Mucosa of descending colon (tissue), 3 donors: ENCODE data around the gene SEZ6L. TPM values are rescaled to one million over a fixed set of nuclear protein-coding genes. Genes with fewer than 3 reads are reported as not detected.

Source experiments
- ATAC-seq: fragments of 200-7000 bp; cut with Tn5 transposase; one replicate; pipeline ENCODE4 v1.9.1; 2020; ENCODE audit warnings: mild to moderate bottlenecking, moderate library complexity
- DNase-seq, 3 donors: peaks; one replicate each; pipeline ENCODE4 v3.0.0-alpha.2; 2020
- H3K36me3 ChIP-seq: fragments of 200-600 bp; one replicate; pipeline ENCODE4 v1.8.0; 2021; ENCODE audit warnings: low read depth, mild to moderate bottlenecking
- H3K4me1 ChIP-seq: fragments of 200-600 bp; one replicate; pipeline ENCODE4 v1.8.0; 2021; ENCODE audit warnings: low read depth, mild to moderate bottlenecking
- H3K4me3 ChIP-seq: fragments of 200-600 bp; one replicate; pipeline ENCODE4 v1.8.0; 2021; ENCODE audit warnings: mild to moderate bottlenecking
- H3K9me3 ChIP-seq: fragments of 200-600 bp; one replicate; pipeline ENCODE4 v1.8.0; 2021; ENCODE audit warnings: mild to moderate bottlenecking
- intact Hi-C, 2 donors: fragments of 100-400 bp; cut with DNase I in 1 of 2; cut with micrococcal nuclease in 1 of 2; formaldehyde crosslinking; loops; one replicate each; pipeline versions ENCODE4 v1.11.0 to v1.11.1; 2022; cut with DNase I, micrococcal nuclease
- total RNA-seq, 3 donors: library from RNA; stranded (reverse); fragmentation: NEBNext Ultra II Directional in 2 of 3; extraction: Animal tissue kit (Norgen Biotek cat#: 25700) in 2 of 3; gene quantifications; one replicate each; pipeline versions ENCODE4 v1.2.1 to v1.2.4, GENCODE V29; 2021 to 2023
- TF ChIP-seq, protein P1 (sequence below): fragments of 200-600 bp; IDR thresholded peaks from one replicate; pipeline ENCODE4 v1.8.0; 2022; ENCODE audit warnings: antibody characterized with exemption, mild to moderate bottlenecking
- donor health status: DM: no; HTN: no; CAD: no; lungs with moderate emphysema.
- donor health status: DM: no; HTN: no; CAD: no.
- donor health status: DM: no; HTN: yes; CAD: no.

SEZ6L gene
- total RNA-seq, 3 donors from 2014 or later = 0.09 to 2.0 TPM; not detected in 1

DNA sequence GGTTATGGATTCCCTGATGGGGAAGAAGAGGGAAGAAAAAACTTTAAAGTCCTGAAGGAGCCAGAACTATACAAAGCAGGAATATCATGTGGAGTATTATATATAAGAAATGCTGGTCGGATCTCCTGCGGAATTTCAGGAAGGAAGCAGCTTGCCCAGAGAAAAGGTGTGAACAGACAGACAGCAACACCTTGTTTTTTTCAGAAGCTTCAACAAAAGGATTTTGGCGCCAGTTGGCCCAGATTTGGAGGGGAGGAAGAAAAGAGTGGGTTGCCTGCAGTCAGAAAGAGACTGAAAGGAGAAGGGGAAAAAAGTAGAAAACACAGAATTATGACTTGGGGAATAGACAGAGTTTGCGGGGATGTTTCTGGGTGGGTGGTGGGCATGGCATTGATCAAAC, 45.2 kb downstream of the SEZ6L start:
- Histone ChIP-seq H3K4me3 (no peak overlapping the region), H3K9me3 (no peaks in the 10 kb centered on the region), H3K4me1 (no peaks in the 10 kb centered on the region), H3K36me3 (no peaks in the 10 kb centered on the region)
- intact Hi-C loops = no loop called here
- DNase-seq (no peak), ATAC-seq (no peak)
- TF ChIP-seq, protein P1, sequence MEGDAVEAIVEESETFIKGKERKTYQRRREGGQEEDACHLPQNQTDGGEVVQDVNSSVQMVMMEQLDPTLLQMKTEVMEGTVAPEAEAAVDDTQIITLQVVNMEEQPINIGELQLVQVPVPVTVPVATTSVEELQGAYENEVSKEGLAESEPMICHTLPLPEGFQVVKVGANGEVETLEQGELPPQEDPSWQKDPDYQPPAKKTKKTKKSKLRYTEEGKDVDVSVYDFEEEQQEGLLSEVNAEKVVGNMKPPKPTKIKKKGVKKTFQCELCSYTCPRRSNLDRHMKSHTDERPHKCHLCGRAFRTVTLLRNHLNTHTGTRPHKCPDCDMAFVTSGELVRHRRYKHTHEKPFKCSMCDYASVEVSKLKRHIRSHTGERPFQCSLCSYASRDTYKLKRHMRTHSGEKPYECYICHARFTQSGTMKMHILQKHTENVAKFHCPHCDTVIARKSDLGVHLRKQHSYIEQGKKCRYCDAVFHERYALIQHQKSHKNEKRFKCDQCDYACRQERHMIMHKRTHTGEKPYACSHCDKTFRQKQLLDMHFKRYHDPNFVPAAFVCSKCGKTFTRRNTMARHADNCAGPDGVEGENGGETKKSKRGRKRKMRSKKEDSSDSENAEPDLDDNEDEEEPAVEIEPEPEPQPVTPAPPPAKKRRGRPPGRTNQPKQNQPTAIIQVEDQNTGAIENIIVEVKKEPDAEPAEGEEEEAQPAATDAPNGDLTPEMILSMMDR = no peak

DNA sequence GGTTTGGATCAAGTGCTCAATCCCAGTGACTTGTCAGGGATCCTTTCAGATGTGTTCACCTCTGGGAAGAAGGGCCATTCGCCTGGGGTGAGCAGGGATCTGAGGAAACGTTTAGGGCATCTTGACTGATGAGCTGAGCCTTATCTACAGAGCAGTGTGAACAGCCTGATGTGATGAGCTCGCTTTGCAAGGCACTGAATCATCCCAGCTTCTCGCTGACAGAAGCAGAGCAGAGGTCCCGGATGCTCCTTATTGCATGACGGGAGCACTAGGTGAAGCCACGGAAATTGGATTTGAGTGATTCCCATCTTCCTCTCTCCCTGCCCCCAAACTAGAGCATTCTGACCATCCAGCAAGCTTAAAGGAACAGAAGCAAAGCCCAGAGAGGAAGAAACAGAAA, 46.5 kb downstream of the SEZ6L start:
- Histone ChIP-seq H3K36me3 (no peaks in the 10 kb centered on the region), H3K9me3 (no peaks in the 10 kb centered on the region), H3K4me3 (no peak overlapping the region), H3K4me1 (no peaks in the 10 kb centered on the region)
- DNase-seq (no peak), ATAC-seq (no peak)
- intact Hi-C loops = no loop called here
- TF ChIP-seq, protein P1 = no peak

DNA sequence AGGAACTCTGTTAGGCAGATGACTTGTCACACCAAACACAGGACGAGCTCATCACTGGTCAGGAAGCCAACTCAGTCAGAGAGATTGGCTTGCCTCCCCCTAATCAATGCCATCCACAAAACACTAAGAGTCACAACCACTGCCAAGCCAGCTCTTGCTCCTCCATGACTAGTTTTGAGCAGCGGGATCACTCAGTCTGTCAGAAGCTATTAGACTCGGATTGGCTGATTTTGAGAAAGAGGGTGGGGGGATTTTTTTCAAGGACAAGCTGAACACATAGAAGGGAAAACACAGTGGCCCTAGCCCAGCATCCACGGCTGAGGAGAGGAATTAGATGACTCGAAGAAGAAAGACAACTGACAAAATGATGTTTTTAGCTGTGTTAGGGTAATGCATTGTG, 55.9 kb downstream of the SEZ6L start:
- intact Hi-C loops = no loop called here
- ATAC-seq (no peak), DNase-seq (no peak)
- Histone ChIP-seq H3K9me3 (no peaks in the 10 kb centered on the region), H3K36me3 (no peaks in the 10 kb centered on the region), H3K4me3 (no peak overlapping the region), H3K4me1 (no peaks in the 10 kb centered on the region)
- TF ChIP-seq, protein P1 = no peak

DNA sequence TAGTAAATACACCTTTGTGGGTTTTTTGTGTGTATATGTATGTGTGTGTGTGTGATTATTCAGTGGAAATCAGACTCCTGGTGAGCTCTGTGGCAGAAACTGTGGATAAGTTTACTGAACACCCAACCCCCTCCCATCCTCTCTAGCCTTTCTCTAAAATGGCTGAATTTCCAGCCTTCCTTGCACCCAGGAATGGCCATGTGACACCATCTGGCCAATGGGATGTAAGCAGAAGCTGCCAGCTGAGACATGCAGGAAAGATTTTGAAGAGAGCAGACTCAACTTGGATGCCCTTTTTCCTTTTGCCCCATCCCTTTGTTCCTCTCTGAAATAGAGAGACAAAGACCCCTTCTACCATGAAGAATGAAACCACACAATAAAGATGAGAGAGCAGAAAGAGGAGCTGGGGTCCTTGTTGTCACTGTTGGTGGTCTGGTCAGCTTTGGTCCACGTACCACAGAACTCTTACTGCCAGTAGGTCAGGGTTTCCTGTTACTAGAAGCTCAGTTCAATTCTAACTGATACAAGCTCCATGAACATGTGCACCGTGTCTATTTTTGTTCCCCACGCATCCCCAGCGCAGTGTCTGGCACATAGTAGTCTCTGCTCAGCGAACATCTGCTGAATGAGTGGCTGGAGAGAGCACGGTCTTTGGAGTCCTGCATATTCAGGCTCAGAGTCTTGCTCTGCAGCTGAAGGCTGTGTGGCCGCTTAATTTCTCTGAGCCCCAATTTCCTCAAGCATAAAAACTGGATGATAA, 57.5 kb downstream of the SEZ6L start:
- Histone ChIP-seq H3K4me1 (no peaks in the 10 kb centered on the region), H3K9me3 (no peaks in the 10 kb centered on the region), H3K4me3 (no peak overlapping the region), H3K36me3 (no peaks in the 10 kb centered on the region)
- intact Hi-C loops = no loop called here
- no peak for ATAC-seq
- DNase-seq = no peak
- TF ChIP-seq, protein P1 = no peak

DNA sequence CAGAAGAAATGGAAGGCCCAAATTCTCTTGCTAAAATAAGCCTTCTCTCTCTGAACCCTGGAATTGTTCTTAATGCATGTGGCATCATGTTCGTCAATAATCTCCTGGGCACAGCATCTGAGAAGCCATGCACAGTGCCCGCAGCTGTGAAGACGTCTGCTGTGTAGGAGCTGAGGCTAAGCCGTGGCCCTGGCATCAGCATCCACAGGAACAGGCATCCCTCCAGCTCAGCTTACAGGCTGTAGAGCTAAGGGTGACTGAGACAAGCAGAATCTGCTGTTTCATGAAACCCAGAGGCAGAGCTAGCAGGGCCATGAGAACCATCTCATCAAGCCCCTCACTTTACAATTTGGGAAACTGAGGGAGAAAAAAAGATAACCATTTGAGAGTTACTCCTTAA, 60.6 kb downstream of the SEZ6L start:
- Histone ChIP-seq H3K4me3 (no peak overlapping the region), H3K36me3 (no peaks in the 10 kb centered on the region), H3K9me3 (no peaks in the 10 kb centered on the region), H3K4me1 (no peaks in the 10 kb centered on the region)
- ATAC-seq (no peak), DNase-seq (no peak)
- intact Hi-C loops = no loop called here
- TF ChIP-seq, protein P1 = no peak
